ENCODE measurements around the gene LILRA1. TPM values are rescaled to one million over a fixed set of nuclear protein-coding genes. Genes with fewer than 3 reads are reported as not detected.
"Not testable (repeated sequence)": the region's sequence is repeated elsewhere in the genome, so short reads cannot be mapped to it uniquely, and the experiment has no call there.

The LILRA1 gene
- total RNA-seq, 1 donor from 2014 or later = 3.7 TPM

GRCh38 chr19:54624234-54624633, 30.8 kb downstream of the LILRA1 start:
- DNase-seq (ENCODE audit: low spot score) = not testable (repeated sequence)

- DNase-seq (ENCODE audit: low spot score) = not testable (repeated sequence)
Measured at GRCh38 chr19:54624934-54625730, 31.7 kb downstream of the LILRA1 start.

DNA sequence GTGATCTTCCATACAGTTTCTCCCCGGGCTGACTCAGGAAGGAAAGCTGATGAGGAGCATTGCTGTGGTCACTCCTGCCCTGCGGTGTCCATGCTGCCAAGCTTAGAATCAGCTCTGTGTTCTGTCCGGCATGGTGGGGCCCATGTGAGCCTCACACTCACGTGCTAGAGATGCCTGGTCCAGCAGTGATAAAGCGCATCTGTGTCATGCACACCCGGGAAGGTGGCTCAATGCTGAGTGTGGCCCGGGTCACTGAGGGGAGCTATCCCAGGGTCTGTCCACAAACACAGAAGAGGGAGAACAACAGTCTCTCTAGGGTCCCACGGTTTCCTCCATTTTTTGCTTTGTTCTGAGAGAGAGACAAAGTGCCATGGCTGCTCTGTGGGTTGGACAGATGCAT, 33.3 kb downstream of the LILRA1 start:
- DNase-seq (ENCODE audit: low spot score) = no peak

DNA sequence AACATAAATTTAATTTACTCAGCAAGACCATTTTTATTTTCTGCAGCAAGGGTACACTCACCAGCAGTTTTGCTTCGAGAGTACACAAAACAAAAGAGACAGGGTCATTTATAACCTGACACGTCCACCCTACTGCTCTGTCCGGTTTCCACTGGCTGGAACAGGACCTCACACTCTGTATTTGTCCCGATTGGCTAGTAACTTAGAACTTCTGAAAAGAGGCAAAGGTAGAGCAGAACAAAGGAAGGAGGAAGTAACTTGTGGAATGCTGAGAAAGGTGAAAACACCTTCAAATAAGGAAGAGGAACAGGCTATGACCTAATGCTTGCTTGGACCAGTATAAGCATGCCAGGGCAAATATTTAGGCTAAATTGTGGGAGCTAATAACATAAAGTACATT, 34.5 kb downstream of the LILRA1 start:
- not testable (repeated sequence) for DNase-seq (ENCODE audit: low spot score)

DNA sequence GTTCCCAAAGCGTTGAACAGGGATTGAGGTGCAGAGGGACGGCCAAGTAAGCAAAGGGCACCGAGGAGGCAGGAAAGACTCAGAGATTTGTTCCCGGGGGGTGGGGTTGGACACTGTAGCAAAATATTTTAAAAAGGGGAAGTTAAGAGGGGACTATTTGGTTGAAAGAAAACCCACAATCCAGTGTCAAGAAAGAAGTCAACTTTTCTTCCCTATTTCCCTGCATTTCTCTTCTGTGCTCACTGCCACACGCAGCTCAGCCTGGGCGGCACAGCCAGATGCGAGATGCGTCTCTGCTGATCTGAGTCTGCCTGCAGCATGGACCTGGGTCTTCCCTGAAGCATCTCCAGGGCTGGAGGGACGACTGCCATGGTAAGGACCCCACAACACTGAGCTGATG, 36.8 kb downstream of the LILRA1 start, which contains the start of gene LILRB1:
Gene LILRB1 (plus strand): TSS at position 223 of the 400 bp plus-strand sequence. CDS start 590 bp downstream, outside the sequence.
- not testable (repeated sequence) for DNase-seq (ENCODE audit: low spot score)

GRCh38 chr19:54630782-54631181, 37.4 kb downstream of the LILRA1 start:
- no peak for DNase-seq (ENCODE audit: low spot score)

DNA sequence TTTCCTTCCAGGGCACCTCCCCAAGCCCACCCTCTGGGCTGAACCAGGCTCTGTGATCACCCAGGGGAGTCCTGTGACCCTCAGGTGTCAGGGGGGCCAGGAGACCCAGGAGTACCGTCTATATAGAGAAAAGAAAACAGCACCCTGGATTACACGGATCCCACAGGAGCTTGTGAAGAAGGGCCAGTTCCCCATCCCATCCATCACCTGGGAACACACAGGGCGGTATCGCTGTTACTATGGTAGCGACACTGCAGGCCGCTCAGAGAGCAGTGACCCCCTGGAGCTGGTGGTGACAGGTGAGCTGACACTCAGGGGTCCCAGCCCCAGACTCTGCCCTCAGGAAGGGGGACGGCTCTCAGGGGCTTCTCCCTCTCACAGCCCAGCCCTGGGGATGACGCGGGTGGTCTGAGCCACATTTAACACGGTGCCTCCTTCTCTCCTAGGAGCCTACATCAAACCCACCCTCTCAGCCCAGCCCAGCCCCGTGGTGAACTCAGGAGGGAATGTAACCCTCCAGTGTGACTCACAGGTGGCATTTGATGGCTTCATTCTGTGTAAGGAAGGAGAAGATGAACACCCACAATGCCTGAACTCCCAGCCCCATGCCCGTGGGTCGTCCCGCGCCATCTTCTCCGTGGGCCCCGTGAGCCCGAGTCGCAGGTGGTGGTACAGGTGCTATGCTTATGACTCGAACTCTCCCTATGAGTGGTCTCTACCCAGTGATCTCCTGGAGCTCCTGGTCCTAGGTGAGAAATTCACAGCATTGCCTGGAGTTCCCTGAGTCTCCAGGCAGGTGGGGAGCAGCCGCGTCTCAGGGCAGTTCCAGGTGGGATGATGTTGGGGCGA, 38.3 kb downstream of the LILRA1 start:
- not testable (repeated sequence) for DNase-seq (ENCODE audit: low spot score)

GRCh38 chr19:54632517-54632916, 39.1 kb downstream of the LILRA1 start:
- not testable (repeated sequence) for DNase-seq (ENCODE audit: low spot score)

GRCh38 chr19:54633401-54633800, 40.0 kb downstream of the LILRA1 start:
- no peak for DNase-seq (ENCODE audit: low spot score)

DNA sequence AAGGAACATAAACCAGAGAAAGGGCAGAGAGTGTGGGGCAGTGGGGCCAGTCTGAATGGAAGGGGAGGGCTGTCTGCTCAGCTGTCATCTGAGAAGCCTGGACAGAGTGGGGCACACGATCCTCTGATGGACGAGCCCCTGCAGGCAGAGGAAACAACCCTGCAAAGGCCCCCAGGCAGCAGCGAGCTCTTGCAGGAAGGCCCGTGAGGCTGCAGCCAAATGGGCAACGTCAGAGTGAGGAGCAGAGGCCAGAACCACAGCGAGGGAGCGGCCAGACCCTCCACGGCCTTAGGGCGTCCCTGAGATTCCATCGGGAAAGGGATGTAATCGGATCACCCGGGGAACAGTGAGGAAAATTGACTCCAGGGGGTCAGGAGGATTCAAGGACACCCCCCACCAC, 42.6 kb downstream of the LILRA1 start:
- DNase-seq (ENCODE audit: low spot score) = not testable (repeated sequence)

DNA sequence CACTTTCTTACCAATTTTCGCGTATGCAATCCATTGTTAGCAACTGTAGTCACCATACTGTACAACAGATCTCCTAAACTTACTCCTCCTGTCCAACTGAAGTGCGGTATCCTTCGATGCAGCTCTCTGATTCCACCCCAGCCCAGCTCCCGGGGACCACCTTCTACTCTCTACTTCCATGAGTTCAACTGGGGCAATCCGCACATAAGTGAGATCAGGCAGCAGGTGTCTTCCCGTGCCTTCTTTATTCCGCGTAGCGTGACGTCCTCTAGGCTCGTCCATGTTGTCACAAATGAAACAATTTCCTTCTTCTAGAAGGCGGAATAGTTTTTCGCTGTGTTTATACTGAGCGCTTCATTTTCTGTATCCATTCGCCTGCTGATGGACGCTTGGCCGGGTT, 45.3 kb downstream of the LILRA1 start:
- no peak for DNase-seq (ENCODE audit: low spot score)

- not testable (repeated sequence) for DNase-seq (ENCODE audit: low spot score)
Measured at GRCh38 chr19:54642953-54643352, 49.5 kb downstream of the LILRA1 start.

- not testable (repeated sequence) for DNase-seq (ENCODE audit: low spot score)
Measured at GRCh38 chr19:54643583-54643982, 50.2 kb downstream of the LILRA1 start.

DNA sequence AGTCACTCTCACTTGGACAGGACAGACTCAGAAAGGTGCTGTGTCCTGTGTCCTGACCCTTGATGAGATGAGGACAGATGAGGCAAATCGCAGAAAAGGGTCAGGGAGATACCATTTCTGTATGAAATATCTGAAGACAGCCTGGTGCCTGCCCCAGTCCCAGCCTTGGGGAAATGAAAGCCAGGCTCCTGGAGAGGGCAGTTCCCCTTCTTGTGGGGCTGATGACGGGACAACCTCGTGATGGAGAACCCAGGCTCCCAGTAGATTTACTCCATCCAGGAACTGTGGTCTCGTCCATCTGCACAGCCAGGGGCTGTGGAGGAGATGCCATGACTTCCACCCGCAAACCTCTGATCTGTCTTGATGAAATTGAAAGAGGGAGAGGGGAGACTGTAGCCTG, 50.6 kb downstream of the LILRA1 start:
- DNase-seq (ENCODE audit: low spot score) = no peak

DNA sequence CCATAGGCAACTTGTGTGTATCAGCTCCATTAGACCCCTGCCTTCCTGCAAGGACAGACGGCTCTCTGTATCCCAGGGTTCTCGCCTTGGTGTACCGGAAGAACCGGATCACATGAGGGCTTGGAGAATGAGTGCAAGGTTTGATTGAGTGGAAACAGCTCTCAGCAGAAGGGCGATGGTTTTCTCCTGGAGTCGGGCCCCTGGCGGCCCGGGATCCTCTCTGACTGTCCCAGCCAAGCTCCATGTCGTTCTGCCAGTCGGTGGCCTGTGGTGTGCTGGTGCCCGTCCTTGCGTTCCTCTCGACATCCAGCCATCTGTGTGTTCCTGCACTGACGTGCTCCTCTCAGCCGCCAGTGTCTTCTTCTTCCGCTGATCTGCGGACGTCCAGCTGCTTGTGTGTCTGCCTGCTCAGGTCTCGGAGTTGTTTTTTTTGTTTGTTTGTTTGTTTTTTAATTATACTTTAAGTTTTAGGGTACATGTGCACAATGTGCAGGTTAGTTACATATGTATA, 53.0 kb downstream of the LILRA1 start:
- no peak for DNase-seq (ENCODE audit: low spot score)

GRCh38 chr19:54648129-54648528, 54.7 kb downstream of the LILRA1 start:
- DNase-seq (ENCODE audit: low spot score) = no peak

- DNase-seq (ENCODE audit: low spot score) = no peak
Measured at GRCh38 chr19:54650108-54650655, 56.8 kb downstream of the LILRA1 start.

Data from mesenteric fat pad (tissue), 1 donor.